Measurements from ENCODE around the gene UBN1. TPM values are rescaled to one million over a fixed set of nuclear protein-coding genes. Genes with fewer than 3 reads are reported as not detected.
"Not testable (repeated sequence)": the region's sequence is repeated elsewhere in the genome, so short reads cannot be mapped to it uniquely, and the experiment has no call there.

UBN1 gene
- total RNA-seq, 4 donors from 2014 or later, result 56.0 to 119 (median 62.2) TPM

DNA sequence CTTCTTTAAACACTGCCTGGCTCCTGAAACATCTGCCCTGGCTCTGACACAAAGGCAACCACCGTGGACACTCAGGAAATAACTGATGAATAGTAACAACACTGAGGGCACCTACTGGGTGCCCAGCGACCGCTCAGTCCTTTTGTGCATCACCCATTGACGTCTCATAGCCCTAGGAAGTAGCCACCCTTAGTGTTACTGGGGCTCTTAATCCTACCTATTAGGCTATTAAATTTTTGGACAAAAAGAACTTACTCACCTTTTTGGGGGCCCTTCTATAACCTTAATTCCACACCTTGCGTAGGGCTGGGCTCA lies 78.0 kb downstream of the UBN1 start:
- DNase-seq, result no peak
- Histone ChIP-seq H3K27me3 (no peaks in the 10 kb centered on the region), H3K9me3 (peaks cover 0 to 12% (median 6%) of the 10 kb centered on the region in 4 donors), H3K27ac (peak overlapping the region in 1 of 4 donors; percentile 69), H3K4me1 (peaks cover 0 to 5% (median 0%) of the 10 kb centered on the region in 4 donors), H3K4me3 (no peak overlapping the region), H3K36me3 (no peaks in the 10 kb centered on the region)
- TF ChIP-seq POLR2A (IDR thresholded peaks at IDR 0.05), result no peak
- TF ChIP-seq, protein P1, sequence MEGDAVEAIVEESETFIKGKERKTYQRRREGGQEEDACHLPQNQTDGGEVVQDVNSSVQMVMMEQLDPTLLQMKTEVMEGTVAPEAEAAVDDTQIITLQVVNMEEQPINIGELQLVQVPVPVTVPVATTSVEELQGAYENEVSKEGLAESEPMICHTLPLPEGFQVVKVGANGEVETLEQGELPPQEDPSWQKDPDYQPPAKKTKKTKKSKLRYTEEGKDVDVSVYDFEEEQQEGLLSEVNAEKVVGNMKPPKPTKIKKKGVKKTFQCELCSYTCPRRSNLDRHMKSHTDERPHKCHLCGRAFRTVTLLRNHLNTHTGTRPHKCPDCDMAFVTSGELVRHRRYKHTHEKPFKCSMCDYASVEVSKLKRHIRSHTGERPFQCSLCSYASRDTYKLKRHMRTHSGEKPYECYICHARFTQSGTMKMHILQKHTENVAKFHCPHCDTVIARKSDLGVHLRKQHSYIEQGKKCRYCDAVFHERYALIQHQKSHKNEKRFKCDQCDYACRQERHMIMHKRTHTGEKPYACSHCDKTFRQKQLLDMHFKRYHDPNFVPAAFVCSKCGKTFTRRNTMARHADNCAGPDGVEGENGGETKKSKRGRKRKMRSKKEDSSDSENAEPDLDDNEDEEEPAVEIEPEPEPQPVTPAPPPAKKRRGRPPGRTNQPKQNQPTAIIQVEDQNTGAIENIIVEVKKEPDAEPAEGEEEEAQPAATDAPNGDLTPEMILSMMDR (IDR thresholded peaks at IDR 0.05), result no peak

- Histone ChIP-seq H3K27ac (no peak overlapping the region), H3K4me1 (peaks cover 0 to 5% (median 0%) of the 10 kb centered on the region in 4 donors), H3K9me3 (peaks cover 0 to 12% (median 6%) of the 10 kb centered on the region in 4 donors), H3K4me3 (no peak overlapping the region), H3K27me3 (no peaks in the 10 kb centered on the region), H3K36me3 (no peaks in the 10 kb centered on the region)
- TF ChIP-seq, protein P1 (IDR thresholded peaks at IDR 0.05), result no peak
- no peak for TF ChIP-seq POLR2A (IDR thresholded peaks at IDR 0.05)
- no peak for DNase-seq
These were observed 78.5 kb downstream of the UBN1 start for GRCh38 chr16:4925791-4926190.

DNA sequence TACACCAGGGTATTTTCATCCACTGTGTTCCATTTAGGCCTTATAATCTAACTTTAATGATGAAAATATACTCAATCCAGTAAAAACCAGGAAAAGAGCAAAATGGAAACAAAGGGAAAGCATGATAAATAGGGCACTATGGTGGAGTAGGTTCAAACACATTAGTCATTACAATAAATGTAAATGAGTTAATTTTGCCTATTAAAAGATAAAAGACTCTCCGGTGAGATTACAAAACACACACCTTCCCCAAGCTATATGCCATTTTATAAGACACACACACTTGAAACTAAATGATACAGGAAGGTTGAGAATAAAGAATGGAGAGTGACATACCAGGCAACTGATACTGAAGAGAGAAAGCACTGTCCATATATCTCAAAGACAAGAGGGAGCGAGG lies 79.6 kb downstream of the UBN1 start:
- Histone ChIP-seq H3K36me3 (no peaks in the 10 kb centered on the region), H3K4me3 (no peak overlapping the region), H3K9me3 (peaks cover 0 to 12% (median 6%) of the 10 kb centered on the region in 4 donors), H3K27ac (no peak overlapping the region), H3K4me1 (peaks cover 0 to 5% (median 0%) of the 10 kb centered on the region in 4 donors), H3K27me3 (no peaks in the 10 kb centered on the region)
- no peak for TF ChIP-seq POLR2A (IDR thresholded peaks at IDR 0.05)
- TF ChIP-seq, protein P1 (IDR thresholded peaks at IDR 0.05), result no peak
- no peak for DNase-seq

GRCh38 chr16:4927661-4928060 lies 80.4 kb downstream of the UBN1 start:
- DNase-seq, result no peak
- H3K4me1 ChIP-seq, result peaks cover 0 to 5% (median 0%) of the 10 kb centered on the region in 4 donors
- H3K27ac ChIP-seq, result no peak overlapping the region
- peaks cover 0 to 12% (median 6%) of the 10 kb centered on the region in 4 donors for H3K9me3 ChIP-seq
- H3K36me3 ChIP-seq, result no peaks in the 10 kb centered on the region
- TF ChIP-seq, protein P1 (IDR thresholded peaks at IDR 0.05), result no peak
- no peak for TF ChIP-seq POLR2A (IDR thresholded peaks at IDR 0.05)
- H3K27me3 ChIP-seq, result no peaks in the 10 kb centered on the region
- H3K4me3 ChIP-seq, result no peak overlapping the region

DNA sequence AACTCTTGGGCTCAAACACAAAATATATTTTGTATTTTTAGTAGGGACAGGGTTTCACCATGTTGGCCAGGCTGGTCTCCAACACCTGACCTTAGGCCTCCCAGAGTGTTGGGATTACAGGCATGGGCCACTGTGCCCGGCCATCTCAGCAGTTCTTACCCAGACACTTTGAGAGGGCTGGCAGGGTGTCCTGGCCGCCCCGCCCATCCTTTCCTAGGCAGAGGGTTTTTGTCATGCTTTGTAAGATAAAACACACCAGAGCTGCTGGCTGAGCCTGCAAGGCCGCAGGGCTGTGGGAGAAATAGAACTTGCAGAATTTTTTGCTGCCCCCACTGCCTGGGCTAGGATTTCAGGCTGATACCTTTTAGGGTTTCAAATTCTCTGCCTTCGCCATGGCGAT lies 80.9 kb downstream of the UBN1 start:
- TF ChIP-seq, protein P1 (IDR thresholded peaks at IDR 0.05), result no peak
- TF ChIP-seq POLR2A (IDR thresholded peaks at IDR 0.05), result no peak
- Histone ChIP-seq H3K4me3 (no peak overlapping the region), H3K27me3 (no peaks in the 10 kb centered on the region)

DNA sequence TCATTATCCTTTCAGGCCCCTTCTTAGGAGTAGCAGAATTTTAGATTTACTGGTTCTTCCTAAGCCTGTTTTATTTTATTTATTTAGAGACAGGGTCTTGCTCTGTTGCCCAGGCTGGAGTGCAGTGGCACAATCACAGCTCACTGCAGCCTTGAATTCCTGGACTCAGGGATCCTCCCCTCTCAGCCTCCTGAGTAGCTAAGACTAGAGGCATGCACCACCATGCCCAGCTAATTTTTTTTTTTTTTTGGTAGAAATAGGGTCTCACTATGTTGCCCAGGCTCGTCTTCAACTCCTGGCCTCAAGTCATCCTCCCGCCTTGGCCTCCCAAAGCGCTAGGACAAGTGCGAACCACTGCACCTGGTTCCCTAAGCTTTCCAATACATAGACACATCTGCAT lies 82.3 kb downstream of the UBN1 start:
- not testable (repeated sequence) for H3K36me3 ChIP-seq, H3K27ac ChIP-seq, DNase-seq, H3K4me1 ChIP-seq, H3K4me3 ChIP-seq, H3K27me3 ChIP-seq
- H3K9me3 ChIP-seq, result peaks cover 0 to 12% (median 6%) of the 10 kb centered on the region in 4 donors

More for the DNA sequence above, 80.9 kb downstream of the UBN1 start:
- Histone ChIP-seq H3K4me1 (peaks cover 0 to 5% (median 0%) of the 10 kb centered on the region in 4 donors), H3K27ac (no peak overlapping the region), H3K36me3 (no peaks in the 10 kb centered on the region), H3K9me3 (peaks cover 0 to 12% (median 6%) of the 10 kb centered on the region in 4 donors)
- no peak for DNase-seq

All from Peyer's patch (tissue), 4 donors.